Measurements from ENCODE around the gene CALY.

CALY gene

GRCh38 chr10:133350950-133351329, 14.2 kb upstream of the CALY start:
- DNase-seq = no peak

GRCh38 chr10:133350283-133350949, 13.7 kb upstream of the CALY start:
- no peak for DNase-seq

DNA sequence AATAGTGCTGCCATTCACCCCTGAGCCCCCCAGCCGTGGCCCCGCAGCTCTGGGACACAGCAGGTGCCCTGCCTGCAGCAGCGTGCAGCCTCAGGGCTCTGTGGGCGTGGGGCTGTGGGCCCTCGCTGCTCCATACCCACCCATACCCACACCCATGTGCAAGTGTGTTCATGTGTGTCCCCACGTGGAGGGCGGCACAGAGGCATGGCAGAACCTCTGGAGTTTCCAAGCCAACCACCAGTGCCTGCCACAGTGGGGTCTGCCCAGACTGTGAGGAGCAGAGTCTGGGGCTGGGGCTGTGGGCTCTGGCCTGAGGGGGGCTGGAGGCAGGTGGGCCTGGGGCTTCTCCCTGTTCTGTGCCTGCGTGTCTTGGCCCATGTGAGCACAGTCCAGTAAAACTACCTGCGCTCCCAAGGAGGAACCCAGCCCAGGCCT, 12.9 kb upstream of the CALY start:
- no peak for DNase-seq

DNA sequence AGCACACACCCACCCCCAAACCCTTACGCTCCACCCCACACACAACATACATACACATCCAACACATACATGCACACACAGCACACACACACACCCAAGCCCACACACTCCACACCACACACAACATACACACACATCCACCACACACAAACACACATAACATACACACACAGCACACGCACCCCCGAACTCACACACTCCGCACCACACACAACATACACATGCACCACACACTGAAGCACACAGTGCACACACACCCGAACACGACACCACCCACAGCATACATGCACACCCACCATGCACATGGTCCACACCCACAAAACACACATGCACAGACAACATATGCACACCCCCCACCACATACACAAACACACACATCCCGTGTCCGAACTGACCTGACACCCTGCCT, 12.5 kb upstream of the CALY start:
- DNase-seq = no peak

GRCh38 chr10:133347710-133348517, 11.2 kb upstream of the CALY start:
- no peak for DNase-seq

DNA sequence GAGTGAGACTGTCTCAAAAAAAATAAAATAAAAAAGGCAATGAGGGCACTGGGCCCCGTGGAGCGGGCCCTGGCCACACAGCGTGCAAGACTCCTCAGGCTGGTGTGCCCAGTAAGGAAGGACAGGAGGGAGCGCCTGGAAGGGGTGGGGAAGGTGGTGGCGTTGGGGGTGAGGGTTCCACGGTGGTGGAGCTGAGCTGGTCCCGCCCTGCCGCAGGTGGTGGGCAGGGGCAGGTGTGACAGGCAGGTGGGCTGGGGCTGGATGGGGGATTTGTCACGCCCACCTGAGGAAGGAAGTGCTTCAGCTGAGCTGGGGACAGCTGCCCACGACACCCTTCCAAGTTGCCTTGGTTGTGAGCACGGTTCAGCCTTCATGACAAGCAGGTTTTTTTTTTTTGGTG, 9.7 kb upstream of the CALY start:
- no peak for DNase-seq

GRCh38 chr10:133344236-133344635, 7.5 kb upstream of the CALY start:
- no peak for DNase-seq

- DNase-seq = no peak
Measured at GRCh38 chr10:133343558-133343957, 6.9 kb upstream of the CALY start.

- DNase-seq = no peak
Measured at GRCh38 chr10:133342942-133343341, 6.2 kb upstream of the CALY start.

- no peak for DNase-seq
Measured at GRCh38 chr10:133341983-133342382, 5.3 kb upstream of the CALY start.

- DNase-seq = no peak
Measured at GRCh38 chr10:133339708-133340380, 3.1 kb upstream of the CALY start.

- DNase-seq = no peak
Measured at GRCh38 chr10:133338080-133339071, 1.7 kb upstream of the CALY start.

DNA sequence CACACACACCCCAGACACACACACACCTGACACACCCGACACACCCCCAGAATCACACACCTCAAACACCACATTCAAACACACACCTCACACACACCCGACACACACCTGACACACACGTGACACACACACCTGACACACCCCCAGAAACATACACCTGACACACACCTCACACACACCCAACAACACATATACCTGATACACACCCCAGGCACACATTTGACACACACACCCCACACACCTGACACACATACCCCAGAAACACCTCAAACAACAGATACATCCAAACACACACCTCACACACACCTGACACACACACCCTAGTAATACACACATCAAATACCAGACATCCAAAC, 652 bp upstream of the CALY start:
- no peak for DNase-seq

DNA sequence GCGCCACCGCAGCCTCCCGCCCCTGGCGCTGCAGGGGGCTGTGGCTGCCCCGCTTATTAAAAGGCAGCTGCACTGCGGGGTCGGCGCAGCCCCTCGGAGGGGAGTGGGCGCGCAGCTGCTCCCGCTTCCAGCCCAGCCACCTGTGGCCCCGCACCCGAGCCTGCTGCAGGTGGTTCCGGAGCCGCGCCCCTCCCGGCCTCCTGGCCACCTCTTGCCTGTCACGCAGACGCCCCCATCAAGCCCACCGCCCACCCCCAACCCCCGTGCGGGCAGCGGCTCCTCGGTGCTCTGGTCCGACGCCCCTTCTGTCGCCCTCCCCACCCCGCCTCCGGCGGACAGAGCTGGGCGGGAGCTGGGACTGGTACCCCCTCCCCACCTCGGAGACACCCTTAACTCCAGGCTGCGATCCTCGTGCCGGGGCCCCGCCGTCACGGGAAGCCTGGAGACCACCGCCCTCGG, 549 bp downstream of the CALY start:
- DNase-seq = no peak

- peak; percentile 86 for DNase-seq
Measured at GRCh38 chr10:133335246-133336117, 1.2 kb downstream of the CALY start.

- DNase-seq = no peak
Measured at GRCh38 chr10:133334503-133335245, 2.0 kb downstream of the CALY start.

DNA sequence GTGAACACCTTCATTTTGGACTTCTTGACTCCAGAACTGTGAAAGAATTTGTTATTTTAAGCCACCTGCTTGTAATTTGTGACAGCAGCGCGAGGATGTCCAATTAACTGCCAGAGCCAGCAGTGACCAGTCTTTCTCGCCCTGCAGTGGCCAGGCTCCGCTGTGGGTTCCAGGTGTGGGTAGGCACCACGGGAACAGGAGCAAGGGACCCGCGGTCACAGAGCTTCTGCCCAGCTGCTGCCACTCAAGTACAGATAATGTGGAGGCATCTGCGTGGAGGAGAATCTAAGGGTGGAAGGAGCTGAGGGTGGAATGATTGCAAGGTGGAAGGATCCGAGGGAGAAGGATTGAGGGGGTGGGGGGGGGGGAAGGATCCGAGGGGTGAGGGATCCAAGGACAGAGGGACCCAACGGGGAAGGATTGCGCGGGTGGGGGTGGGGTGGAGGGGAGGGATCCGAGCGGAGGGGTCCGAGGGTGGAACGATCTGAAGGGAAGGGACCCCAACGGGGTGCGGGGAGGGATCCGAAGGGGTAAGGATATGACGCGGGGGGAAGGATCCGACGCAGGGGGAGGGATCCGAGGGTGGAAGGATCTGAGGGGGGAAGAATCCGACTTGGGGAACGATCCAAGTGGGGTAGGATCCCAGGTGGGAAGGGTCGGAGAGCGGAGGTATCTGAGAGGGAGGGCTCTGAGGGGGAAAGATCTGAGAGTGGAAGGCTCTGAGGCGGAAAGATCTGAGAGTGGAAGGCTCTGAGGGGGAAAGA, 3.6 kb downstream of the CALY start:
- DNase-seq = no peak

DNA sequence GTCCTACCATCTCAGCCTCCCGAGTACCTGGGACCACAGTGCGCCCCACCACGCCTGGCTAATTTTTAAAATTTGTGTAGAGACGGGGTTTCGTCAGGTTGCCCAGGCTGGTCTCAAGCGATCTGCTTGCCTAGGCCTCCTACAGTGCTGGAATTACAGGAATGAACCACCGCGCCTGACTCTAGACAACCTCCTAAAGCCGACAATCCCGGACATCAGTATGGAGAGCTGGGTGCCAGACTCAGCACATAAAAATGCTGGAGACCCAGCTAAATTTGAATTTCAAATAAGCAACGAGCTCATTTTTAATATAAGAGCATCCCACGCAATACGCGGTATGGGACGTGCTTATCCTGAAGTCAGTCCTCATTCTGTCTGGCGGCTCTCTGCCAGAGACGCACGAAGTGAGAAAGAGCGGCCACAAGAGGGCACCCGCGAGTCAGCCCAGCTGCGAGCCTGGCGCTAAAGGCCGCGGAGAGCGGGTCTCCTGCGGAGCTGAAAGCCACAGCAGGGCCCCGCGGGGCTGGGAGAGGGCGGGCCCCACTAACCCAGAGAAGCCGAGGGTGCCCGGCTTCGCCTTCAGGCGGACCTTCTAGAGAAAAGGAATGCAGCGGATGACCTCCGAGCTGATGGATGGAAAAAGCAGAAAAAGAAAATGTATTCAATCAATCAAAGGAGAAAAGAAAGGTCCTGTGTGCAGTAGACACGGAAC, 7.0 kb downstream of the CALY start:
- peak; percentile 82 for DNase-seq

Data from CD4-positive, alpha-beta T cell treated with Interferon gamma for 1 hour (primary cell).